HEK293 (cell line): ENCODE results near the gene DRP2.

Experiments
- CTCF ChIA-PET: fragments of 350-600 bp; formaldehyde crosslinking; extraction: SDS; loops from one replicate; lab custom pipeline; 2021; ENCODE audit warnings: antibody characterized with exemption; lab: Yijun Ruan, JAX
- POLR2A ChIA-PET: fragments of 300-600 bp; formaldehyde crosslinking; extraction: SDS; loops from one replicate; lab custom pipeline; 2020; ENCODE audit warnings: antibody characterized with exemption, inconsistent platforms; lab: Yijun Ruan, JAX
- H3K27ac ChIP-seq: fragments of 200-500 bp; sonication (Bioruptor generic); 2 replicates; pipeline ENCODE4 v1.5.1; 2014; ENCODE audit warnings: low read depth, low read length, control low read depth, inconsistent platforms; ENCODE audit errors: extremely low read depth
- H3K36me3 ChIP-seq, 2 experiments: fragments of 200-500 bp in 1 of 2; sonication (Bioruptor generic) in 1 of 2; 1 replicate in 1 of 2; 2 replicates in 1 of 2; pipeline ENCODE4 v1.5.1; 2014 to 2017; ENCODE audit warnings: inconsistent platforms in 2 of 2, low read length in 2 of 2; ENCODE audit not compliant: control insufficient read depth in 2 of 2, insufficient read depth in 1 of 2
- H3K4me1 ChIP-seq: fragments of 200-500 bp; sonication (Bioruptor generic); 2 replicates; pipeline ENCODE4 v1.5.1; 2014; ENCODE audit warnings: mild to moderate bottlenecking, low read length, inconsistent platforms; ENCODE audit not compliant: control insufficient read depth, insufficient read depth
- H3K4me3 ChIP-seq: 2 replicates; pipeline ENCODE4 v1.5.1; 2011; ENCODE audit warnings: low read depth, mild to moderate bottlenecking, control low read depth, low read length, moderate library complexity
- H3K9me3 ChIP-seq: fragments of 200-500 bp; sonication (Bioruptor generic); 2 replicates; pipeline ENCODE4 v1.5.1; 2014; ENCODE audit warnings: low read depth, low read length, inconsistent platforms; ENCODE audit not compliant: control insufficient read depth, insufficient read depth
- SETDB1 ChIP-seq: IDR thresholded peaks from one replicate; pipeline ENCODE4 v1.6.1; 2017; ENCODE audit warnings: mild to moderate bottlenecking, low read length, moderate library complexity, mixed read lengths; ENCODE audit not compliant: insufficient read length
- TCF7L2 ChIP-seq: IDR thresholded peaks from 2 replicates; pipeline ENCODE4 v1.6.1; 2011; ENCODE audit warnings: low read depth, mild to moderate bottlenecking, inconsistent platforms, low read length, moderate library complexity, borderline replicate concordance
- TRIM28 ChIP-seq: IDR thresholded peaks from 2 replicates; pipeline ENCODE4 v1.6.1; 2011; ENCODE audit warnings: low read length, control low read depth, borderline replicate concordance
- YY1 ChIP-seq: fragments of 450-650 bp; formaldehyde crosslinking; IDR thresholded peaks from 2 replicates; pipeline ENCODE4 v1.5.1; 2018; ENCODE audit warnings: missing biosample characterization, missing genetic modification characterization
- ZNF146 ChIP-seq: fragments of 450-650 bp; formaldehyde crosslinking; IDR thresholded peaks from 2 replicates; pipeline ENCODE4 v1.5.1; 2016; ENCODE audit warnings: missing biosample characterization, missing genetic modification characterization
- ZNF23 ChIP-seq: fragments of 450-650 bp; formaldehyde crosslinking; IDR thresholded peaks from 2 replicates; pipeline ENCODE4 v1.5.1; 2016; ENCODE audit warnings: missing biosample characterization, missing genetic modification characterization, borderline replicate concordance
- ZNF274 ChIP-seq, 2 experiments: fragments of 200-500 bp in 1 of 2; fragments of 450-650 bp in 1 of 2; sonication (Bioruptor generic) in 1 of 2; formaldehyde crosslinking in 1 of 2; IDR thresholded peaks; 2 replicates each; pipeline versions ENCODE4 v1.5.1 to v1.6.1; 2014 to 2016; ENCODE audit warnings: borderline replicate concordance in 1 of 2, inconsistent platforms in 1 of 2, low read length in 1 of 2, missing biosample characterization in 1 of 2, missing genetic modification characterization in 1 of 2
- ZNF391 ChIP-seq: fragments of 450-650 bp; formaldehyde crosslinking; IDR thresholded peaks from 2 replicates; pipeline ENCODE4 v1.5.1; 2016; ENCODE audit warnings: low read depth, missing biosample characterization, missing genetic modification characterization, borderline replicate concordance
- ZNF394 ChIP-seq: fragments of 450-650 bp; formaldehyde crosslinking; IDR thresholded peaks from 2 replicates; pipeline ENCODE4 v1.5.1; 2016; ENCODE audit warnings: missing biosample characterization, missing genetic modification characterization, mild to moderate bottlenecking, moderate library complexity, borderline replicate concordance
- ZNF426 ChIP-seq: fragments of 450-650 bp; formaldehyde crosslinking; IDR thresholded peaks from 2 replicates; pipeline ENCODE4 v1.5.1; 2017; ENCODE audit warnings: missing biosample characterization, missing genetic modification characterization, mild to moderate bottlenecking, inconsistent platforms, moderate library complexity
- TF ChIP-seq, protein P1 (sequence below): fragments of 450-650 bp; formaldehyde crosslinking; IDR thresholded peaks from 2 replicates; pipeline ENCODE4 v1.5.1; 2016; ENCODE audit warnings: missing biosample characterization, missing genetic modification characterization
- TF ChIP-seq, protein P2 (sequence below): fragments of 450-650 bp; formaldehyde crosslinking; IDR thresholded peaks from 2 replicates; pipeline ENCODE4 v1.5.1; 2016; ENCODE audit warnings: missing biosample characterization, missing genetic modification characterization
- TF ChIP-seq, protein P3 (sequence below): fragments of 450-650 bp; formaldehyde crosslinking; IDR thresholded peaks from 2 replicates; pipeline ENCODE4 v1.5.1; 2016; ENCODE audit warnings: missing biosample characterization, missing genetic modification characterization
- TF ChIP-seq, protein P4 (sequence below): fragments of 450-650 bp; formaldehyde crosslinking; IDR thresholded peaks from 2 replicates; pipeline ENCODE4 v1.5.1; 2016; ENCODE audit warnings: missing biosample characterization, missing genetic modification characterization

The DRP2 gene

DNA sequence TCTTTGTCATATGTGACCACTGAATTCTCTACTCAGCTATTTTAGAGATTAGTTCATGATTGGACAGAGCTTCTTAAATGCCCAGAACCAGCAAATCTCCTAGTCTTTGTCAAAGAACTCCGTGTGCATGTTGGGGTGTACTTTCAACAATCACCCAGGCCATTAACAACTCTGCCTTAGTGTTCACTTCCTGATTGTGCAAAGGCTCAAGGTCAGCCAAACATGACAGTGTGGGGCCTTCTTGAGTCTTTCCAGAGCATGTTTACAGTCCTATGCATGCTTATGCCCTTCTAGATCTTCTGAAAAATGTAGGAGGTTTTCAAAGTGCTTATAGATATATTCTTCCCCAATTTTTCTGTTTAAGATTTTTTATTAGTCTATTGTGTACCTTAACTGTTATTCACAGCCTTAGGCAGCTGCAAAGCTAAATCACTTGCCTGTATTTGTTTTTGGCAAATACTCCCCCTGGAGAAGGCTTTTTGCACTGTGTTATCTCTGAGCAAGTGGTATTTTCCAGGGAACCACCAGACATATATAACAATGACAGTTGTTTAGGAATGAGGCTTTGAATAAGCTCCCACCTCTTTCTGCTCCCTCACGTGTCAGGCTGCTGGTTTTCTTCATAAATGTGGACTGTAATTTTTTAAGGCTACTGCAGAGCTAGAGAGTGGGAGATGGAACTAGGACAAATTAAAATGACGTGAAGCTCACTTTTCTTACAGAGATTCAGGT lies 24.0 kb upstream of the DRP2 start:
- ChIA-PET POLR2A (no interaction called here), CTCF (interaction anchor here (0.7 kb wide), 1 partner anchor 176 kb away, joined by 4 read pairs; no protein-coding TSS in a partner anchor)
- no peaks in the 10 kb centered on the region; the same call in 1 of the 2 replicates for H3K9me3 ChIP-seq
- H3K4me1 ChIP-seq, result no peaks in the 10 kb centered on the region
- no peak overlapping the region for H3K27ac ChIP-seq
- TF ChIP-seq ZNF274 (IDR thresholded peaks at IDR 0.05; ENCODE audit: low read length) (no peak), ZNF274 (tag by site-specific recombination; IDR thresholded peaks at IDR 0.05; ENCODE audit: borderline replicate concordance) (no peak), ZNF146 (tag by site-specific recombination) (no peak), TCF7L2 (no peak), ZNF426 (tag by site-specific recombination) (no peak), TRIM28 (no peak)
- TF ChIP-seq, protein P1, sequence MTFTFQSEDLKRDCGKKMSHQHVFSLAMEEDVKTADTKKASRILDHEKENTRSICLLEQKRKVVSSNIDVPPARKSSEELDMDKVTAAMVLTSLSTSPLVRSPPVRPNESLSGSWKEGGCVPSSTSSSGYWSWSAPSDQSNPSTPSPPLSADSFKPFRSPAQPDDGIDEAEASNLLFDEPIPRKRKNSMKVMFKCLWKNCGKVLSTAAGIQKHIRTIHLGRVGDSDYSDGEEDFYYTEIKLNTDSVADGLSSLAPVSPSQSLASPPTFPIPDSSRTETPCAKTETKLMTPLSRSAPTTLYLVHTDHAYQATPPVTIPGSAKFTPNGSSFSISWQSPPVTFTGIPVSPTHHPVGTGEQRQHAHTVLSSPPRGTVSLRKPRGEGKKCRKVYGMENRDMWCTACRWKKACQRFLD (tag by site-specific recombination), result no peak
- no peaks in the 10 kb centered on the region for H3K36me3 ChIP-seq
- no peak overlapping the region for H3K4me3 ChIP-seq

DNA sequence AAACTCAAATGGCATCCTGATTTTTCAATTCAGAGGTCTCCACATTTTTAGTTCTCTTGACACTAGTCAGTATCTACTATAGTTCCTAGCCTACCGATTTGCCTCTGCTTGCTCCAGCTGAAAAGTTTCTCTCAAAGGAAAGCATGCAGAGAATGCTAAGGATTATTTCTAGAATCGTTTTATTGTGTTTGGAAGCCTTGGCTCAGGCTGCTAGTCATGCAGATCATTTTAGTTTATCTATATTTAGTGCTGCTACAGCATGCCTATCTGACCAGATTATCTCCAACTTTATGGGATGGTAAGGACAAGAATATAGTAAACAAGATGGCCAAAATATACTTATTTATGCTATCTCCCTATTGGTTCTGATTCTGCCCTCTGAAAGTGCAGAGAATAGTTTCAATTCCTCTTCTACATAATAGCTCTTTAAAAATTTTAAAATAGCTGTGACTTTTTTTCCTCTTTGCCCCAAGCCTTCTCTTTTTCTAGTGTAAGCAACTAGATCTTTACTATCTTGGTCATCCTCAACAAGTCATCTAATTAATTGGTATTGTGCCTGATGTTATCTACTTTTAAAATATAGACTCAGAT lies 15.7 kb upstream of the DRP2 start:
- CTCF ChIA-PET, result interaction anchor here (0.5 to 1.1 kb wide), 3 partner anchors 12 to 309 kb away, joined by 3 to 5 read pairs (median 3); no protein-coding TSS in a partner anchor
- Histone ChIP-seq H3K36me3 (no peaks in the 10 kb centered on the region), H3K9me3 (no peaks in the 10 kb centered on the region), H3K27ac (no peak overlapping the region), H3K4me3 (no peak overlapping the region), H3K4me1 (no peaks in the 10 kb centered on the region)
- no peak for TF ChIP-seq ZNF391 (tag by site-specific recombination)
- TF ChIP-seq ZNF426 (tag by site-specific recombination), result no peak
- TF ChIP-seq, protein P2, sequence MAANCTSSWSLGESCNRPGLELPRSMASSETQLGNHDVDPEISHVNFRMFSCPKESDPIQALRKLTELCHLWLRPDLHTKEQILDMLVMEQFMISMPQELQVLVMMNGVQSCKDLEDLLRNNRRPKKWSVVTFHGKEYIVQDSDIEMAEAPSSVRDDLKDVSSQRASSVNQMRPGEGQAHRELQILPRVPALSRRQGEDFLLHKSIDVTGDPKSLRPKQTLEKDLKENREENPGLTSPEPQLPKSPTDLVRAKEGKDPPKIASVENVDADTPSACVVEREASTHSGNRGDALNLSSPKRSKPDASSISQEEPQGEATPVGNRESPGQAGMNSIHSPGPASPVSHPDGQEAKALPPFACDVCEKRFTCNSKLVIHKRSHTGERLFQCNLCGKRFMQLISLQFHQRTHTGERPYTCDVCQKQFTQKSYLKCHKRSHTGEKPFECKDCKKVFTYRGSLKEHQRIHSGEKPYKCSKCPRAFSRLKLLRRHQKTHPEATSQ, result no peak
- no peak for TF ChIP-seq YY1 (tag by site-specific recombination)
- TF ChIP-seq, protein P3, sequence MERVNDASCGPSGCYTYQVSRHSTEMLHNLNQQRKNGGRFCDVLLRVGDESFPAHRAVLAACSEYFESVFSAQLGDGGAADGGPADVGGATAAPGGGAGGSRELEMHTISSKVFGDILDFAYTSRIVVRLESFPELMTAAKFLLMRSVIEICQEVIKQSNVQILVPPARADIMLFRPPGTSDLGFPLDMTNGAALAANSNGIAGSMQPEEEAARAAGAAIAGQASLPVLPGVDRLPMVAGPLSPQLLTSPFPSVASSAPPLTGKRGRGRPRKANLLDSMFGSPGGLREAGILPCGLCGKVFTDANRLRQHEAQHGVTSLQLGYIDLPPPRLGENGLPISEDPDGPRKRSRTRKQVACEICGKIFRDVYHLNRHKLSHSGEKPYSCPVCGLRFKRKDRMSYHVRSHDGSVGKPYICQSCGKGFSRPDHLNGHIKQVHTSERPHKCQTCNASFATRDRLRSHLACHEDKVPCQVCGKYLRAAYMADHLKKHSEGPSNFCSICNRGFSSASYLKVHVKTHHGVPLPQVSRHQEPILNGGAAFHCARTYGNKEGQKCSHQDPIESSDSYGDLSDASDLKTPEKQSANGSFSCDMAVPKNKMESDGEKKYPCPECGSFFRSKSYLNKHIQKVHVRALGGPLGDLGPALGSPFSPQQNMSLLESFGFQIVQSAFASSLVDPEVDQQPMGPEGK, result no peak
- TF ChIP-seq SETDB1, result no peak
- TF ChIP-seq, protein P4, sequence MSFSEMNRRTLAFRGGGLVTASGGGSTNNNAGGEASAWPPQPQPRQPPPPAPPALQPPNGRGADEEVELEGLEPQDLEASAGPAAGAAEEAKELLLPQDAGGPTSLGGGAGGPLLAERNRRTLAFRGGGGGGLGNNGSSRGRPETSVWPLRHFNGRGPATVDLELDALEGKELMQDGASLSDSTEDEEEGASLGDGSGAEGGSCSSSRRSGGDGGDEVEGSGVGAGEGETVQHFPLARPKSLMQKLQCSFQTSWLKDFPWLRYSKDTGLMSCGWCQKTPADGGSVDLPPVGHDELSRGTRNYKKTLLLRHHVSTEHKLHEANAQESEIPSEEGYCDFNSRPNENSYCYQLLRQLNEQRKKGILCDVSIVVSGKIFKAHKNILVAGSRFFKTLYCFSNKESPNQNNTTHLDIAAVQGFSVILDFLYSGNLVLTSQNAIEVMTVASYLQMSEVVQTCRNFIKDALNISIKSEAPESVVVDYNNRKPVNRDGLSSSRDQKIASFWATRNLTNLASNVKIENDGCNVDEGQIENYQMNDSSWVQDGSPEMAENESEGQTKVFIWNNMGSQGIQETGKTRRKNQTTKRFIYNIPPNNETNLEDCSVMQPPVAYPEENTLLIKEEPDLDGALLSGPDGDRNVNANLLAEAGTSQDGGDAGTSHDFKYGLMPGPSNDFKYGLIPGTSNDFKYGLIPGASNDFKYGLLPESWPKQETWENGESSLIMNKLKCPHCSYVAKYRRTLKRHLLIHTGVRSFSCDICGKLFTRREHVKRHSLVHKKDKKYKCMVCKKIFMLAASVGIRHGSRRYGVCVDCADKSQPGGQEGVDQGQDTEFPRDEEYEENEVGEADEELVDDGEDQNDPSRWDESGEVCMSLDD (tag by site-specific recombination), result no peak
- no peak for TF ChIP-seq ZNF394 (tag by site-specific recombination)
- no peak for TF ChIP-seq ZNF23 (tag by site-specific recombination)
- POLR2A ChIA-PET, result no interaction called here
